A673 (cell line): Measurements from ENCODE around the gene SERTAD2. TPM values are rescaled to one million over a fixed set of nuclear protein-coding genes. Genes with fewer than 3 reads are reported as not detected.

ENCODE experiments used
- BruUV-seq: library from RNA; stranded (reverse); fragments of 400-500 nt; replicated peaks from 2 replicates; lab custom pipeline; 2021; lab: Mats Ljungman, UMichigan
- CTCF ChIA-PET: fragments of 300-600 bp; sonication (Branson Sonifier 250); formaldehyde crosslinking; loops from one replicate; lab custom pipeline; 2022; ENCODE audit warnings: antibody characterized with exemption; lab: Charles Lee
- POLR2A ChIA-PET: fragments of 300-600 bp; sonication (Branson Sonifier 250); formaldehyde crosslinking; loops from one replicate; lab custom pipeline; 2022; ENCODE audit warnings: antibody characterized with exemption; ENCODE audit not compliant: low non-redundant PET; lab: Charles Lee
- DNase-seq: peaks from one replicate; pipeline ENCODE4 v3.0.0-alpha.2; 2015; ENCODE audit warnings: low spot score
- H3K27ac ChIP-seq: fragments of 200-600 bp; sonication (generic); 2 replicates; pipeline ENCODE4 v1.5.1; 2016; ENCODE audit warnings: mixed run types, low read depth, mild to moderate bottlenecking, mixed read lengths, antibody characterized with exemption, low read length; ENCODE audit not compliant: poor library complexity, severe bottlenecking
- H3K27me3 ChIP-seq: fragments of 200-600 bp; sonication (generic); replicated peaks from 2 replicates; pipeline ENCODE4 v1.6.1; 2017; ENCODE audit warnings: mixed run types, low read depth, mild to moderate bottlenecking, mixed read lengths, antibody characterized with exemption, low read length; ENCODE audit not compliant: insufficient read depth, poor library complexity
- H3K36me3 ChIP-seq: fragments of 200-600 bp; sonication (generic); 2 replicates; pipeline ENCODE4 v1.6.1; 2016; ENCODE audit warnings: mixed run types, mild to moderate bottlenecking, mixed read lengths, antibody characterized with exemption, low read length; ENCODE audit not compliant: insufficient read depth, poor library complexity, severe bottlenecking
- H3K4me1 ChIP-seq: fragments of 200-600 bp; sonication (generic); 2 replicates; pipeline ENCODE4 v1.6.1; 2017; ENCODE audit warnings: mixed run types, mild to moderate bottlenecking, mixed read lengths, antibody characterized with exemption, low read length; ENCODE audit not compliant: insufficient read depth, poor library complexity, severe bottlenecking
- H3K4me3 ChIP-seq: fragments of 200-600 bp; sonication (generic); 2 replicates; pipeline ENCODE4 v1.5.1; 2016; ENCODE audit warnings: low read depth, mixed run types, mild to moderate bottlenecking, mixed read lengths, low read length; ENCODE audit not compliant: poor library complexity, severe bottlenecking
- H3K9me3 ChIP-seq: fragments of 200-600 bp; sonication (generic); 2 replicates; pipeline ENCODE4 v1.6.1; 2016; ENCODE audit warnings: mixed run types, low read depth, mild to moderate bottlenecking, mixed read lengths, antibody characterized with exemption, low read length; ENCODE audit not compliant: poor library complexity, severe bottlenecking
- EZH2 ChIP-seq: fragments of 200-600 bp; sonication (generic); IDR thresholded peaks from 2 replicates; pipeline ENCODE4 v1.6.1; 2017; ENCODE audit warnings: borderline replicate concordance, low read depth, mild to moderate bottlenecking, mixed read lengths, antibody characterized with exemption, low read length; ENCODE audit not compliant: poor library complexity, severe bottlenecking
- intact Hi-C: fragments of 100-400 bp; cut with micrococcal nuclease; formaldehyde crosslinking; loops from one replicate; pipeline ENCODE4 v1.10.0; 2022; ENCODE audit not compliant: unreplicated experiment
- total RNA-seq: library from RNA; stranded (reverse); gene quantifications from 2 replicates; pipeline ENCODE4 v1.2.3, GENCODE V29; 2021
- TF ChIP-seq, protein P1 (sequence below): fragments of 300-800, 200-600 bp; sonication (generic); conservative IDR thresholded peaks from 2 replicates; pipeline ENCODE4 v1.5.1; 2017; ENCODE audit warnings: low read depth, mild to moderate bottlenecking, antibody characterized with exemption, low read length, moderate library complexity, mixed read lengths

The SERTAD2 gene
- total RNA-seq, 1 experiment from 2014 or later = 22.2 TPM

DNA sequence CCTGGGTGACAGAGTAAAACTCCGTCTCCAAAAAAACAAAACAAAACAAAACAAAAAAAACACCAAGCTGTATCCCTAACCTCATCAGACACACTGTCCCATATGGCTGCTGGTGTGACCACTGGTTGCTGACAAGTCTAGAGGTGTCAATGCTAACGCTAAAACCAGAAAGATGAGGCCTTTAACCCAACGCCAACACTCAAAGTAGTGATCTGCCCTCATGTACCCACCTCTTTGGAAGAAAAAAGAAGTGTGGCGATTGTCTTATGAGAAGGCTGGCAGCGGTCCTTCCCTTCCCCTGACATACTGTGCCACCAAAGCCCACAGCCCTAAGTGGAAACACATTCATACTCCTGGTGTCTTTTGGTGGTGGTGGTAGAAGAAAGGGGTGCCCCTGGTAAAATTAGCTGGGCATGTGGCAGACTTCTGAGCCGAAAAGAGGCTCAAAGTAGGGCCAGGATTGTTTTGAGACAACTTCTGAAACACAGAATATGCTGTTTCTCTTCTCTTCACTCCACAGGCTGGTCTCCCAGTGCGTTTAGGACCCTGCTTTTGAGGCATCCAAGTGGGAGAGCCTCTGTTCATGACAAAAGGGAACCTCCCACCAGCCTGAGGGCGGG, 9.8 kb downstream of the SERTAD2 start:
- Histone ChIP-seq H3K4me1 (peaks cover 75% of the 10 kb centered on the region), H3K27ac (peak overlapping the region; percentile 98), H3K36me3 (no peaks in the 10 kb centered on the region), H3K9me3 (no peaks in the 10 kb centered on the region), H3K27me3 (no peaks in the 10 kb centered on the region), H3K4me3 (peak overlapping the region; percentile 55)
- no peak for DNase-seq
- intact Hi-C loops = no loop called here
- no peak for TF ChIP-seq EZH2
- TF ChIP-seq, protein P1, sequence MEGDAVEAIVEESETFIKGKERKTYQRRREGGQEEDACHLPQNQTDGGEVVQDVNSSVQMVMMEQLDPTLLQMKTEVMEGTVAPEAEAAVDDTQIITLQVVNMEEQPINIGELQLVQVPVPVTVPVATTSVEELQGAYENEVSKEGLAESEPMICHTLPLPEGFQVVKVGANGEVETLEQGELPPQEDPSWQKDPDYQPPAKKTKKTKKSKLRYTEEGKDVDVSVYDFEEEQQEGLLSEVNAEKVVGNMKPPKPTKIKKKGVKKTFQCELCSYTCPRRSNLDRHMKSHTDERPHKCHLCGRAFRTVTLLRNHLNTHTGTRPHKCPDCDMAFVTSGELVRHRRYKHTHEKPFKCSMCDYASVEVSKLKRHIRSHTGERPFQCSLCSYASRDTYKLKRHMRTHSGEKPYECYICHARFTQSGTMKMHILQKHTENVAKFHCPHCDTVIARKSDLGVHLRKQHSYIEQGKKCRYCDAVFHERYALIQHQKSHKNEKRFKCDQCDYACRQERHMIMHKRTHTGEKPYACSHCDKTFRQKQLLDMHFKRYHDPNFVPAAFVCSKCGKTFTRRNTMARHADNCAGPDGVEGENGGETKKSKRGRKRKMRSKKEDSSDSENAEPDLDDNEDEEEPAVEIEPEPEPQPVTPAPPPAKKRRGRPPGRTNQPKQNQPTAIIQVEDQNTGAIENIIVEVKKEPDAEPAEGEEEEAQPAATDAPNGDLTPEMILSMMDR = no peak
- BruUV-seq = TSS peak; percentile 73
- ChIA-PET CTCF (interaction anchor here (1.0 kb wide), 1 partner anchor 221 kb away, joined by 3 read pairs; no protein-coding TSS in a partner anchor), POLR2A (no interaction called here)

DNA sequence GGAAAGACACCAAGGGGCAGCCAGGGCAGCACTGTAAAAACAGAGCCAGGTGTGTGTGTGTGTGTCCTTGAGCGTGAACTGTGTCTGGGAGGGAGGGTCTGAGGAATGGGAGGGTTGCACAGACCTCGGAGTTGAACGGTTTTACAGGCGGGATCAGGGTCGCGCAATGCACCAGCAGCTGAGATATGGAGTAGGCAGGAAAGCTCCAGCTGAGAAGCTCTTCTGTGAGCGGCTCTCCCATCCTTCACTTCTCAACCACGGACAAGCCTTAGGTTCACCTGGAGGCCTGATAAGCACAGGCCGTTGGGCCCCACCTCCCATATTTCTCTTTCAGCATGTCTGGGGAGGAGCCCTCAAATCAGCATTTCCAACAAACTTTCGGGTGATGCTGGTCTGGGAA, 12.1 kb downstream of the SERTAD2 start:
- no peaks in the 10 kb centered on the region for H3K9me3 ChIP-seq
- DNase-seq = no peak
- intact Hi-C loops = no loop called here
- POLR2A ChIA-PET = no interaction called here
- CTCF ChIA-PET = interaction anchor here (0.6 kb wide), 1 partner anchor 198 kb away, joined by 3 read pairs; no protein-coding TSS in a partner anchor
- H3K27me3 ChIP-seq = no peaks in the 10 kb centered on the region
- TF ChIP-seq EZH2 = no peak
- TF ChIP-seq, protein P1 = no peak
- BruUV-seq = no TSS peak
- H3K4me3 ChIP-seq = no peak overlapping the region
- H3K27ac ChIP-seq = peak overlapping the region; percentile 98
- peaks cover 80% of the 10 kb centered on the region for H3K4me1 ChIP-seq
- no peaks in the 10 kb centered on the region for H3K36me3 ChIP-seq

GRCh38 chr2:64640153-64641044, 13.3 kb downstream of the SERTAD2 start:
- no peaks in the 10 kb centered on the region for H3K27me3 ChIP-seq
- intact Hi-C loops = no loop called here
- no peak overlapping the region for H3K4me3 ChIP-seq
- BruUV-seq = no TSS peak
- peaks cover 10% of the 10 kb centered on the region for H3K36me3 ChIP-seq
- DNase-seq = no peak
- H3K4me1 ChIP-seq = peaks cover 77% of the 10 kb centered on the region
- CTCF ChIA-PET = no interaction called here
- peak overlapping the region; percentile 69 for H3K27ac ChIP-seq
- POLR2A ChIA-PET = interaction anchor here (0.7 kb wide), 1 partner anchor 9 kb away, joined by 3 read pairs; no protein-coding TSS in a partner anchor
- TF ChIP-seq EZH2 = no peak
- TF ChIP-seq, protein P1 = no peak
- no peaks in the 10 kb centered on the region for H3K9me3 ChIP-seq
